Astrocyte (in vitro differentiated cells and primary cell): ENCODE measurements around the gene KMT5C. TPM values are rescaled to one million over a fixed set of nuclear protein-coding genes. Genes with fewer than 3 reads are reported as not detected.
A peak's percentile ranks its signal among the peaks of the same experiment; 100 is the strongest.
"Not testable (repeated sequence)": the region's sequence is repeated elsewhere in the genome, so short reads cannot be mapped to it uniquely, and the experiment has no call there.

ENCODE experiments used
- DNase-seq: peaks from one replicate; pipeline ENCODE4 v3.0.0-alpha.2; 2010; ENCODE audit warnings: low read depth
- FAIRE-seq: peaks from 2 replicates; lab custom pipeline; 2011; peaks lifted over from hg19 to GRCh38; lab: Jason Lieb, UNC
- H2AFZ ChIP-seq: 2 replicates; pipeline ENCODE4 v1.6.0; 2012; ENCODE audit warnings: low read depth, low read length, inconsistent platforms
- H3K27ac ChIP-seq: 2 replicates; pipeline ENCODE4 v1.5.1; 2011; ENCODE audit warnings: low read depth, low read length, inconsistent platforms
- H3K27me3 ChIP-seq: 2 replicates; pipeline ENCODE4 v1.6.0; 2011; ENCODE audit warnings: low read length, inconsistent platforms; ENCODE audit not compliant: insufficient read depth
- H3K36me3 ChIP-seq: 2 replicates; pipeline ENCODE4 v1.5.1; 2011; ENCODE audit warnings: low read length, inconsistent platforms; ENCODE audit not compliant: insufficient read depth
- H3K4me1 ChIP-seq: 2 replicates; pipeline ENCODE4 v1.5.1; 2011; ENCODE audit warnings: low read length, inconsistent platforms; ENCODE audit not compliant: insufficient read depth
- H3K4me2 ChIP-seq: 2 replicates; pipeline ENCODE4 v1.6.0; 2012; ENCODE audit warnings: low read length, inconsistent platforms
- H3K4me3 ChIP-seq: 2 replicates; pipeline ENCODE4 v1.5.1; 2011; ENCODE audit warnings: low read depth, mild to moderate bottlenecking, low read length, inconsistent platforms; ENCODE audit not compliant: insufficient read depth
- H3K79me2 ChIP-seq: 2 replicates; pipeline ENCODE4 v1.6.0; 2012; ENCODE audit warnings: mild to moderate bottlenecking, low read length, inconsistent platforms; ENCODE audit not compliant: insufficient read depth
- H3K9ac ChIP-seq: 2 replicates; pipeline ENCODE4 v1.6.0; 2012; ENCODE audit warnings: mild to moderate bottlenecking, low read length, inconsistent platforms
- H3K9me3 ChIP-seq: 2 replicates; pipeline ENCODE4 v1.5.1; 2012; ENCODE audit warnings: low read depth, mild to moderate bottlenecking, low read length, inconsistent platforms; ENCODE audit not compliant: insufficient read depth
- H4K20me1 ChIP-seq: 2 replicates; pipeline ENCODE4 v1.6.0; 2012; ENCODE audit warnings: low read length, inconsistent platforms; ENCODE audit not compliant: insufficient read depth
- H3K27ac Mint-ChIP-seq: one replicate; pipeline ENCODE4 v1.8.0; 2021; ENCODE audit warnings: mild to moderate bottlenecking, mixed read lengths; ENCODE audit not compliant: unreplicated experiment
- H3K27me3 Mint-ChIP-seq: one replicate; pipeline ENCODE4 v1.8.0; 2021; ENCODE audit warnings: low read depth, mixed read lengths; ENCODE audit not compliant: unreplicated experiment
- H3K36me3 Mint-ChIP-seq: one replicate; pipeline ENCODE4 v1.8.0; 2021; ENCODE audit warnings: low read depth, mixed read lengths; ENCODE audit not compliant: unreplicated experiment
- H3K4me1 Mint-ChIP-seq: one replicate; pipeline ENCODE4 v1.8.0; 2021; ENCODE audit warnings: low read depth, mixed read lengths; ENCODE audit not compliant: unreplicated experiment
- H3K4me3 Mint-ChIP-seq: one replicate; pipeline ENCODE4 v1.8.0; 2021; ENCODE audit warnings: mild to moderate bottlenecking, moderate library complexity, mixed read lengths; ENCODE audit not compliant: unreplicated experiment
- H3K9me3 Mint-ChIP-seq: one replicate; pipeline ENCODE4 v1.8.0; 2021; ENCODE audit warnings: mild to moderate bottlenecking, mixed read lengths; ENCODE audit not compliant: unreplicated experiment
- CTCF ChIP-seq: IDR thresholded peaks from 2 replicates; pipeline ENCODE4 v1.5.1; 2011; ENCODE audit warnings: low read depth, mild to moderate bottlenecking, inconsistent platforms, low read length, moderate library complexity; ENCODE audit not compliant: insufficient read depth
- EZH2 ChIP-seq: IDR thresholded peaks from 2 replicates; pipeline ENCODE4 v1.6.1; 2012; ENCODE audit warnings: mild to moderate bottlenecking, low read length, inconsistent platforms; ENCODE audit not compliant: insufficient read depth
- total RNA-seq: library from RNA; stranded (reverse); gene quantifications from 2 replicates; pipeline ENCODE4 v1.2.1, GENCODE V29; 2021

The KMT5C gene
- total RNA-seq, 1 donor from 2014 or later, result 14.6 TPM

- not testable (repeated sequence) for H3K4me1 ChIP-seq, H4K20me1 ChIP-seq, H3K4me3 Mint-ChIP-seq, H3K27me3 Mint-ChIP-seq, H3K9me3 Mint-ChIP-seq, FAIRE-seq, H3K36me3 ChIP-seq, H3K4me1 Mint-ChIP-seq, H3K36me3 Mint-ChIP-seq, H2AFZ ChIP-seq, H3K9ac ChIP-seq, H3K4me2 ChIP-seq, H3K27ac Mint-ChIP-seq, H3K27ac ChIP-seq, H3K4me3 ChIP-seq, H3K27me3 ChIP-seq, H3K79me2 ChIP-seq, H3K9me3 ChIP-seq
- peak; percentile 42 for DNase-seq
Measured at GRCh38 chr19:55329791-55330190, 9.9 kb upstream of the KMT5C start.

DNA sequence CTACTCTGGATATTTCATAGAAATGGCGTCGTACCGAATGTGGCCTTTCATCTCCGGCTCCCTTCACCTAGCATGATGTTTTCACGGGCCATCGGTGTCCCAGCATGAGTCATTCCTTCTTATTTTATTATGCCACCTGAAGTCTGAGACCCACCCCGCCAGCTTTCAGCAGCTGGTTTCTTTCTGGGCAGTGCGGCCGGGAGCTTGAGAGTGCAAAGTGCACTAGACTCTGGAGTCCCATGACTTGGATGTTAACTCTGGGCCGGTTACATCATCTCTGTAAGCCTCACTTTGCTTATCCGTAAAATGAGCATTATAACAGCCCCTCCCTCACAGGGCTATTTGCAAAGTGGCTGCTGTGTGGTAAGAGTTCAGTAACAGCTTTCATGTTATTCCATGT, 5.8 kb upstream of the KMT5C start:
- Histone ChIP-seq H3K27ac (no peak overlapping the region), H3K4me3 (no peak overlapping the region), H3K79me2 (no peaks in the 10 kb centered on the region), H4K20me1 (no peaks in the 10 kb centered on the region), H3K4me1 (peaks cover 6% of the 10 kb centered on the region), H3K4me2 (no peak overlapping the region), H3K27me3 (peaks cover 4% of the 10 kb centered on the region), H2AFZ (no peak overlapping the region), H3K9me3 (no peaks in the 10 kb centered on the region), H3K36me3 (no peaks in the 10 kb centered on the region), H3K9ac (no peak overlapping the region)
- peaks cover 1% of the 10 kb centered on the region for H3K9me3 Mint-ChIP-seq
- no peak for FAIRE-seq
- H3K4me1 Mint-ChIP-seq, result peaks cover 3% of the 10 kb centered on the region
- H3K36me3 Mint-ChIP-seq, result peaks cover 2% of the 10 kb centered on the region
- H3K4me3 Mint-ChIP-seq, result peak overlapping the region; percentile 14
- no peak for TF ChIP-seq CTCF
- no peak for TF ChIP-seq EZH2
- no peak overlapping the region for H3K27ac Mint-ChIP-seq
- H3K27me3 Mint-ChIP-seq, result no peaks in the 10 kb centered on the region
- DNase-seq, result no peak

GRCh38 chr19:55336101-55336500, 3.6 kb upstream of the KMT5C start:
- H3K9ac ChIP-seq, result no peak overlapping the region
- H2AFZ ChIP-seq, result no peak overlapping the region
- Mint-ChIP-seq H3K4me1 (peaks cover 3% of the 10 kb centered on the region), H3K9me3 (peaks cover 3% of the 10 kb centered on the region), H3K36me3 (peaks cover 2% of the 10 kb centered on the region), H3K4me3 (no peak overlapping the region), H3K27ac (peak overlapping the region; percentile 66), H3K27me3 (no peaks in the 10 kb centered on the region)
- no peak overlapping the region for H3K27ac ChIP-seq
- no peak for DNase-seq
- H3K9me3 ChIP-seq, result no peaks in the 10 kb centered on the region
- no peaks in the 10 kb centered on the region for H4K20me1 ChIP-seq
- H3K27me3 ChIP-seq, result peaks cover 4% of the 10 kb centered on the region
- no peak overlapping the region for H3K4me3 ChIP-seq
- no peak for FAIRE-seq
- peaks cover 7% of the 10 kb centered on the region for H3K79me2 ChIP-seq
- peaks cover 17% of the 10 kb centered on the region for H3K4me1 ChIP-seq
- H3K4me2 ChIP-seq, result no peak overlapping the region
- TF ChIP-seq EZH2, result no peak
- no peak for TF ChIP-seq CTCF
- no peaks in the 10 kb centered on the region for H3K36me3 ChIP-seq
